Measurements from ENCODE around the gene SFRP4.

DNA sequence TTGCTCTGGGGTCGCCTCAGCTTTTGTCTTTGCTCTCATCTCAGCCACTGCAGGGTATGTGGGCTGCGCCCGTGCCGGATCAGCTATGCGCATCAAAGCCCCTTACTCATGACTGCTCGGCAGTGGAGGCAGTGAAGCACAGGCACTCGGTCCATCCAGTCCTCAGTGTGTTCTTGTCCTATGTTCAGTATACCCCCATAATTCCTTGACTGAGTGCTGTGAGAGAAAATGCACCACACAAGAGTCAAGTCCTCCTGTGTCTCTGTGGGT lies 31.3 kb upstream of the SFRP4 start:
- TF ChIP-seq, protein P1, sequence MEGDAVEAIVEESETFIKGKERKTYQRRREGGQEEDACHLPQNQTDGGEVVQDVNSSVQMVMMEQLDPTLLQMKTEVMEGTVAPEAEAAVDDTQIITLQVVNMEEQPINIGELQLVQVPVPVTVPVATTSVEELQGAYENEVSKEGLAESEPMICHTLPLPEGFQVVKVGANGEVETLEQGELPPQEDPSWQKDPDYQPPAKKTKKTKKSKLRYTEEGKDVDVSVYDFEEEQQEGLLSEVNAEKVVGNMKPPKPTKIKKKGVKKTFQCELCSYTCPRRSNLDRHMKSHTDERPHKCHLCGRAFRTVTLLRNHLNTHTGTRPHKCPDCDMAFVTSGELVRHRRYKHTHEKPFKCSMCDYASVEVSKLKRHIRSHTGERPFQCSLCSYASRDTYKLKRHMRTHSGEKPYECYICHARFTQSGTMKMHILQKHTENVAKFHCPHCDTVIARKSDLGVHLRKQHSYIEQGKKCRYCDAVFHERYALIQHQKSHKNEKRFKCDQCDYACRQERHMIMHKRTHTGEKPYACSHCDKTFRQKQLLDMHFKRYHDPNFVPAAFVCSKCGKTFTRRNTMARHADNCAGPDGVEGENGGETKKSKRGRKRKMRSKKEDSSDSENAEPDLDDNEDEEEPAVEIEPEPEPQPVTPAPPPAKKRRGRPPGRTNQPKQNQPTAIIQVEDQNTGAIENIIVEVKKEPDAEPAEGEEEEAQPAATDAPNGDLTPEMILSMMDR (IDR thresholded peaks at IDR 0.05; ENCODE audit: extremely low read depth in 1 of 2, insufficient read depth in 1 of 2, low read depth in 1 of 2, low read length in 2 of 2), result no peak
- no peak for TF ChIP-seq EZH2 (IDR thresholded peaks at IDR 0.05; ENCODE audit: borderline replicate concordance, low read depth, low read length, severe bottlenecking)
- TF ChIP-seq POLR2AphosphoS5 (IDR thresholded peaks at IDR 0.05; ENCODE audit: insufficient read depth, low read depth, low read length), result no peak
- TF ChIP-seq POLR2A (IDR thresholded peaks at IDR 0.05; ENCODE audit: low read depth, low read length), result no peak
- TF ChIP-seq MYC (IDR thresholded peaks at IDR 0.05; ENCODE audit: low read depth, low read length), result no peak
- TF ChIP-seq, protein P2, sequence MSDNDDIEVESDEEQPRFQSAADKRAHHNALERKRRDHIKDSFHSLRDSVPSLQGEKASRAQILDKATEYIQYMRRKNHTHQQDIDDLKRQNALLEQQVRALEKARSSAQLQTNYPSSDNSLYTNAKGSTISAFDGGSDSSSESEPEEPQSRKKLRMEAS (IDR thresholded peaks at IDR 0.05; ENCODE audit: insufficient read depth, insufficient read length), result no peak
- no peak for TF ChIP-seq JUN (IDR thresholded peaks at IDR 0.05; ENCODE audit: borderline replicate concordance, insufficient read depth, insufficient read length, low read depth)
